ENCODE results near the gene KREMEN1.

DNA sequence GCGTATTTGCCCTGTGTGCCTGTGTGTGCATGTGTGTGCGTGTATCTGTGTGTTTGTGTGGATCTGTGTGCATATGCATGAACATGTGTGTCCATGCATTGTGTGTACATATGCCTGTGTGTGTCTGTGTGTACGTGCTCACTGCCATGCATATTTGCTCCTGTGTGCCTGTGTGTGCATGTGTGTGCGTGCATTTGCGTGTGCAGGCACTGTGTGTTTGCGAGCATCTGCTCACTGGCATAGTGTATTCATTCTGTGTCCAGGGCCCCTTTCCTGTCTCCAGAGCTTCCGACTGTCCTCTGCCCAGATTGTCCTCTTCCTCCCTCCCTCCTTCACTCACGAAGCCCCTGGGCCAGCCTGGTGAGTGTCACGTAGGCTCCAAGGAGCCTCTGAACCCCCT is 138.6 kb downstream of the KREMEN1 start:
- TF ChIP-seq, protein P1, sequence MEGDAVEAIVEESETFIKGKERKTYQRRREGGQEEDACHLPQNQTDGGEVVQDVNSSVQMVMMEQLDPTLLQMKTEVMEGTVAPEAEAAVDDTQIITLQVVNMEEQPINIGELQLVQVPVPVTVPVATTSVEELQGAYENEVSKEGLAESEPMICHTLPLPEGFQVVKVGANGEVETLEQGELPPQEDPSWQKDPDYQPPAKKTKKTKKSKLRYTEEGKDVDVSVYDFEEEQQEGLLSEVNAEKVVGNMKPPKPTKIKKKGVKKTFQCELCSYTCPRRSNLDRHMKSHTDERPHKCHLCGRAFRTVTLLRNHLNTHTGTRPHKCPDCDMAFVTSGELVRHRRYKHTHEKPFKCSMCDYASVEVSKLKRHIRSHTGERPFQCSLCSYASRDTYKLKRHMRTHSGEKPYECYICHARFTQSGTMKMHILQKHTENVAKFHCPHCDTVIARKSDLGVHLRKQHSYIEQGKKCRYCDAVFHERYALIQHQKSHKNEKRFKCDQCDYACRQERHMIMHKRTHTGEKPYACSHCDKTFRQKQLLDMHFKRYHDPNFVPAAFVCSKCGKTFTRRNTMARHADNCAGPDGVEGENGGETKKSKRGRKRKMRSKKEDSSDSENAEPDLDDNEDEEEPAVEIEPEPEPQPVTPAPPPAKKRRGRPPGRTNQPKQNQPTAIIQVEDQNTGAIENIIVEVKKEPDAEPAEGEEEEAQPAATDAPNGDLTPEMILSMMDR (IDR thresholded peaks at IDR 0.05 in 4 of 5, conservative IDR thresholded peaks at IDR 0.05 in 1 of 5), result no peak
- no peak for TF ChIP-seq POLR2A (IDR thresholded peaks at IDR 0.05)
